Measurements from ENCODE around the gene PEX16. TPM values are rescaled to one million over a fixed set of nuclear protein-coding genes. Genes with fewer than 3 reads are reported as not detected.

Gene PEX16
- polyA plus RNA-seq, 1 donor from 2014 or later, result 61.1 TPM

DNA sequence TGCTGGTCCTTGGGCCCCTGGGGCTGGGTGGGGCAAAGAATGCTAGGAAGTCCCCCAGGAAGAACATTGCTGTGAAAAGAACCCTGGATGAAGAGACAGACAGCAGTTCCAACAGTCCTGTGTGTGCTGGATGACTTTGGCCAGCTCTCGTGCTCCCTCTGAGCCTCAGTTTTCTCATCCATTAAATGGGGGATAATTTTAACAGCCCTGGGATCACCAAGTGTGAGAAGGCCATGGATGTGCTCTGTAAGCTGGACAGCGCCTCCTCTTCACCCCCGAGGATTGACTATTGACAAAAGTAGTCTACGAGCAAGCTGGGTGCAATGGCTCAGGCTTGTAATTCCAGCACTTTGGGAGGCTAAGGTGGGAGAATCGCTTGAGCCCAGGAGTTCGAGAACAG, 7.2 kb upstream of the PEX16 start:
- Histone ChIP-seq H3K9me2 (ENCODE audit: insufficient read depth, low read length) (no peaks in the 10 kb centered on the region), H4K20me1 (ENCODE audit: insufficient read depth) (no peaks in the 10 kb centered on the region), H3K4me3 (ENCODE audit: low read length) (no peak overlapping the region), H3K36me3 (ENCODE audit: insufficient read depth, low read length) (no peaks in the 10 kb centered on the region), H3F3A (ENCODE audit: insufficient read depth, low read length, poor library complexity, severe bottlenecking) (no peaks in the 10 kb centered on the region), H3K4me2 (ENCODE audit: low read length) (no peak overlapping the region), H3K9me3 (ENCODE audit: low read length) (no peaks in the 10 kb centered on the region), H3K79me2 (replicated peaks; ENCODE audit: insufficient read depth, low read length) (no peaks in the 10 kb centered on the region), H3K27ac (ENCODE audit: low read length) (no peak overlapping the region), H3K27me3 (ENCODE audit: insufficient read depth, low read depth, low read length) (peaks cover 33% of the 10 kb centered on the region), H3K9ac (ENCODE audit: low read length) (no peak overlapping the region), H2AFZ (ENCODE audit: low read depth, low read length) (no peak overlapping the region)
- TF ChIP-seq, protein P1, sequence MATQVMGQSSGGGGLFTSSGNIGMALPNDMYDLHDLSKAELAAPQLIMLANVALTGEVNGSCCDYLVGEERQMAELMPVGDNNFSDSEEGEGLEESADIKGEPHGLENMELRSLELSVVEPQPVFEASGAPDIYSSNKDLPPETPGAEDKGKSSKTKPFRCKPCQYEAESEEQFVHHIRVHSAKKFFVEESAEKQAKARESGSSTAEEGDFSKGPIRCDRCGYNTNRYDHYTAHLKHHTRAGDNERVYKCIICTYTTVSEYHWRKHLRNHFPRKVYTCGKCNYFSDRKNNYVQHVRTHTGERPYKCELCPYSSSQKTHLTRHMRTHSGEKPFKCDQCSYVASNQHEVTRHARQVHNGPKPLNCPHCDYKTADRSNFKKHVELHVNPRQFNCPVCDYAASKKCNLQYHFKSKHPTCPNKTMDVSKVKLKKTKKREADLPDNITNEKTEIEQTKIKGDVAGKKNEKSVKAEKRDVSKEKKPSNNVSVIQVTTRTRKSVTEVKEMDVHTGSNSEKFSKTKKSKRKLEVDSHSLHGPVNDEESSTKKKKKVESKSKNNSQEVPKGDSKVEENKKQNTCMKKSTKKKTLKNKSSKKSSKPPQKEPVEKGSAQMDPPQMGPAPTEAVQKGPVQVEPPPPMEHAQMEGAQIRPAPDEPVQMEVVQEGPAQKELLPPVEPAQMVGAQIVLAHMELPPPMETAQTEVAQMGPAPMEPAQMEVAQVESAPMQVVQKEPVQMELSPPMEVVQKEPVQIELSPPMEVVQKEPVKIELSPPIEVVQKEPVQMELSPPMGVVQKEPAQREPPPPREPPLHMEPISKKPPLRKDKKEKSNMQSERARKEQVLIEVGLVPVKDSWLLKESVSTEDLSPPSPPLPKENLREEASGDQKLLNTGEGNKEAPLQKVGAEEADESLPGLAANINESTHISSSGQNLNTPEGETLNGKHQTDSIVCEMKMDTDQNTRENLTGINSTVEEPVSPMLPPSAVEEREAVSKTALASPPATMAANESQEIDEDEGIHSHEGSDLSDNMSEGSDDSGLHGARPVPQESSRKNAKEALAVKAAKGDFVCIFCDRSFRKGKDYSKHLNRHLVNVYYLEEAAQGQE (IDR thresholded peaks at IDR 0.05; ENCODE audit: borderline replicate concordance), result no peak
- TF ChIP-seq SMC3 (conservative IDR thresholded peaks at IDR 0.05; ENCODE audit: poor library complexity) (no peak), EZH2 (IDR thresholded peaks at IDR 0.05; ENCODE audit: borderline replicate concordance, insufficient read depth, low read length, poor library complexity, severe bottlenecking) (no peak), MXI1 (conservative IDR thresholded peaks at IDR 0.05; ENCODE audit: poor library complexity, severe bottlenecking) (no peak), TAF1 (IDR thresholded peaks at IDR 0.05; ENCODE audit: low read depth) (no peak), RAD21 (conservative IDR thresholded peaks at IDR 0.05) (no peak), EP300 (conservative IDR thresholded peaks at IDR 0.05; ENCODE audit: poor library complexity, severe bottlenecking) (no peak), POLR2AphosphoS5 (IDR thresholded peaks at IDR 0.05) (no peak)
- TF ChIP-seq, protein P2, sequence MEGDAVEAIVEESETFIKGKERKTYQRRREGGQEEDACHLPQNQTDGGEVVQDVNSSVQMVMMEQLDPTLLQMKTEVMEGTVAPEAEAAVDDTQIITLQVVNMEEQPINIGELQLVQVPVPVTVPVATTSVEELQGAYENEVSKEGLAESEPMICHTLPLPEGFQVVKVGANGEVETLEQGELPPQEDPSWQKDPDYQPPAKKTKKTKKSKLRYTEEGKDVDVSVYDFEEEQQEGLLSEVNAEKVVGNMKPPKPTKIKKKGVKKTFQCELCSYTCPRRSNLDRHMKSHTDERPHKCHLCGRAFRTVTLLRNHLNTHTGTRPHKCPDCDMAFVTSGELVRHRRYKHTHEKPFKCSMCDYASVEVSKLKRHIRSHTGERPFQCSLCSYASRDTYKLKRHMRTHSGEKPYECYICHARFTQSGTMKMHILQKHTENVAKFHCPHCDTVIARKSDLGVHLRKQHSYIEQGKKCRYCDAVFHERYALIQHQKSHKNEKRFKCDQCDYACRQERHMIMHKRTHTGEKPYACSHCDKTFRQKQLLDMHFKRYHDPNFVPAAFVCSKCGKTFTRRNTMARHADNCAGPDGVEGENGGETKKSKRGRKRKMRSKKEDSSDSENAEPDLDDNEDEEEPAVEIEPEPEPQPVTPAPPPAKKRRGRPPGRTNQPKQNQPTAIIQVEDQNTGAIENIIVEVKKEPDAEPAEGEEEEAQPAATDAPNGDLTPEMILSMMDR (IDR thresholded peaks at IDR 0.05; ENCODE audit: poor library complexity, severe bottlenecking), result no peak

DNA sequence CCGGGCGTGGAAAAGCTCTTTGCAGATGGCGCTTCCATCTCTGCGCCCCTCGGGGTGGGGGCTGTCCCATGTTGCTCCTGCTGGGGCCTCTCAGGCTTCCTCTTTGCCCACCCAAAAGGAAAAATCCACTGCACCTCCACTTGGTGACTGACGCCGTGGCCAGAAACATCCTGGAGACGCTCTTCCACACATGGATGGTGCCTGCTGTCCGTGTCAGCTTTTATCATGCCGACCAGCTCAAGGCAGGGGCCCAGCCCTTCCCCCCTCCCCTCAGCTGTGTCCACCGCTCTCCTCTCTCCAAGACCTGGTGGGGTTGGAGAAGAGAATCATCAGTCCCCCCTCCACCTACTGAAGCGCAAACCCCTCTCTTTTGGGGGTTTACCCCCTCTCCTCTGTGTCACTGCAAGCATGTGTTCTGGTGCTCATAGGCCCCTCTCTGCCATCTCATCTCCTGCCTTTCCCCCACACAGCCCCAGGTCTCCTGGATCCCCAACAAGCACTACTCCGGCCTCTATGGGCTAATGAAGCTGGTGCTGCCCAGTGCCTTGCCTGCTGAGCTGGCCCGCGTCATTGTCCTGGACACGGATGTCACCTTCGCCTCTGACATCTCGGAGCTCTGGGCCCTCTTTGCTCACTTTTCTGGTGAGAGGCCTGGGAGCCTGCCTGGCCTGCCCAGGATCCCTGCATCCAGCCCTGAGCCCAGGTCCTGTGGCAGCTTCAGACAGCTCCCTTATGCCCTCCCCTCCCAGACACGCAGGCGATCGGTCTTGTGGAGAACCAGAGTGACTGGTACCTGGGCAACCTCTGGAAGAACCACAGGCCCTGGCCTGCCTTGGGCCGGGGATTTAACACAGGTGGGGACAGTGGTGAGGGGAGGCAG, 6.6 kb upstream of the PEX16 start:
- no peaks in the 10 kb centered on the region for H3K79me2 ChIP-seq (replicated peaks; ENCODE audit: insufficient read depth, low read length)
- no peaks in the 10 kb centered on the region for H3K36me3 ChIP-seq (ENCODE audit: insufficient read depth, low read length)
- no peaks in the 10 kb centered on the region for H3F3A ChIP-seq (ENCODE audit: insufficient read depth, low read length, poor library complexity, severe bottlenecking)
- H3K9ac ChIP-seq (ENCODE audit: low read length), result no peak overlapping the region
- no peaks in the 10 kb centered on the region for H3K9me3 ChIP-seq (ENCODE audit: low read length)
- no peak overlapping the region for H2AFZ ChIP-seq (ENCODE audit: low read depth, low read length)
- no peaks in the 10 kb centered on the region for H4K20me1 ChIP-seq (ENCODE audit: insufficient read depth)
- H3K27ac ChIP-seq (ENCODE audit: low read length), result no peak overlapping the region
- H3K4me2 ChIP-seq (ENCODE audit: low read length), result no peak overlapping the region
- no peaks in the 10 kb centered on the region for H3K9me2 ChIP-seq (ENCODE audit: insufficient read depth, low read length)
- H3K4me3 ChIP-seq (ENCODE audit: low read length), result no peak overlapping the region
- peaks cover 33% of the 10 kb centered on the region for H3K27me3 ChIP-seq (ENCODE audit: insufficient read depth, low read depth, low read length)
- TF ChIP-seq, protein P2 (IDR thresholded peaks at IDR 0.05; ENCODE audit: poor library complexity, severe bottlenecking), result no peak
- no peak for TF ChIP-seq MXI1 (conservative IDR thresholded peaks at IDR 0.05; ENCODE audit: poor library complexity, severe bottlenecking)
- no peak for TF ChIP-seq RAD21 (conservative IDR thresholded peaks at IDR 0.05)
- TF ChIP-seq SMC3 (conservative IDR thresholded peaks at IDR 0.05; ENCODE audit: poor library complexity), result no peak
